Activated CD8-positive, alpha-beta T cell treated with anti-CD3 and anti-CD28 coated beads for 36 hours (primary cell): ENCODE measurements around the gene KAZN. TPM values are rescaled to one million over a fixed set of nuclear protein-coding genes. Genes with fewer than 3 reads are reported as not detected.
"Not testable (repeated sequence)": the region's sequence is repeated elsewhere in the genome, so short reads cannot be mapped to it uniquely, and the experiment has no call there.

Source experiments
- ATAC-seq: fragments of 200-7000 bp; cut with Tn5 transposase; one replicate; pipeline ENCODE4 v1.10.0; 2021; ENCODE audit warnings: mild to moderate bottlenecking, moderate library complexity
- CTCF ChIA-PET: fragments of 350-600 bp; sonication (Branson Sonifier 250); formaldehyde crosslinking; loops from one replicate; lab custom pipeline; 2021; ENCODE audit warnings: antibody characterized with exemption; lab: Charles Lee
- POLR2A ChIA-PET: fragments of 350-600 bp; sonication (Branson Sonifier 250); formaldehyde crosslinking; loops from one replicate; lab custom pipeline; 2021; ENCODE audit warnings: antibody characterized with exemption; lab: Charles Lee
- DNase-seq: peaks from one replicate; pipeline ENCODE4 v3.0.0-alpha.2; 2020
- H3K27ac Mint-ChIP-seq: one replicate; pipeline ENCODE4 v1.8.0; 2021; ENCODE audit warnings: mild to moderate bottlenecking, mixed read lengths
- H3K27me3 Mint-ChIP-seq: one replicate; pipeline ENCODE4 v1.8.0; 2021; ENCODE audit warnings: mixed read lengths
- H3K36me3 Mint-ChIP-seq: one replicate; pipeline ENCODE4 v1.8.0; 2021; ENCODE audit warnings: low read depth, mixed read lengths
- H3K4me1 Mint-ChIP-seq: one replicate; pipeline ENCODE4 v1.8.0; 2021; ENCODE audit warnings: low read depth, mixed read lengths
- H3K4me3 Mint-ChIP-seq: one replicate; pipeline ENCODE4 v1.8.0; 2021; ENCODE audit warnings: mild to moderate bottlenecking, moderate library complexity, mixed read lengths
- H3K9me3 Mint-ChIP-seq: one replicate; pipeline ENCODE4 v1.8.0; 2021; ENCODE audit warnings: mixed read lengths
- intact Hi-C: fragments of 100-400 bp; cut with micrococcal nuclease; formaldehyde crosslinking; loops from one replicate; pipeline ENCODE4 v1.10.0; 2022
- total RNA-seq, 2 experiments: library from RNA; stranded (reverse); gene quantifications; one replicate each; pipeline ENCODE4 v1.2.3, GENCODE V29; 2021
- TF ChIP-seq, protein P1 (sequence below): fragments of 200-600 bp; IDR thresholded peaks from one replicate; pipeline ENCODE4 v1.8.0; 2022; ENCODE audit warnings: antibody characterized with exemption, mild to moderate bottlenecking

Gene KAZN
- total RNA-seq, 2 experiments from 2014 or later: 1.7 to 1.9 TPM

DNA sequence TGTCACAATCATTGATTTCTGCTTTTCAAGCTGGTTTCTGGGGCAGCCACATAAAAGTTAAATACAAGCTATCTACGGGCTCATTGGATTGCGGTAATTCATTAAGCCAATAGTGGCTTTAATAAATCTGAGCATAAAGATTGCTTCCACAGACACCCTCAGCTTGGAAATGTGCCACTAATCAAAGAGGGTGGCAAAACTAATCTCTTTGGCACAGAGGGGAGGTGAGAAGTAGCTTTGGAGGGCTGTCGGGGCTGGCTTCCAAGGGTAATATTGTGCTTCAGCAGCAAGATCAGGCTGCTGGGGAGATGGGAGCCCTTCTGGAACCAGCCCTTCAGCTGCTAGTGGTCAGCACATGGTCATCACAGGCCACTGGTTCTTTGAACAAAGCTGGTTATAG is 21.2 kb upstream of the KAZN start:
- DNase-seq (no peak), ATAC-seq (no peak)
- ChIA-PET POLR2A (no interaction called here), CTCF (no interaction called here)
- Mint-ChIP-seq H3K36me3 (no peaks in the 10 kb centered on the region), H3K4me3 (no peak overlapping the region), H3K9me3 (peaks cover 3% of the 10 kb centered on the region), H3K27ac (no peak overlapping the region), H3K4me1 (no peaks in the 10 kb centered on the region), H3K27me3 (peaks cover 3% of the 10 kb centered on the region)
- TF ChIP-seq, protein P1, sequence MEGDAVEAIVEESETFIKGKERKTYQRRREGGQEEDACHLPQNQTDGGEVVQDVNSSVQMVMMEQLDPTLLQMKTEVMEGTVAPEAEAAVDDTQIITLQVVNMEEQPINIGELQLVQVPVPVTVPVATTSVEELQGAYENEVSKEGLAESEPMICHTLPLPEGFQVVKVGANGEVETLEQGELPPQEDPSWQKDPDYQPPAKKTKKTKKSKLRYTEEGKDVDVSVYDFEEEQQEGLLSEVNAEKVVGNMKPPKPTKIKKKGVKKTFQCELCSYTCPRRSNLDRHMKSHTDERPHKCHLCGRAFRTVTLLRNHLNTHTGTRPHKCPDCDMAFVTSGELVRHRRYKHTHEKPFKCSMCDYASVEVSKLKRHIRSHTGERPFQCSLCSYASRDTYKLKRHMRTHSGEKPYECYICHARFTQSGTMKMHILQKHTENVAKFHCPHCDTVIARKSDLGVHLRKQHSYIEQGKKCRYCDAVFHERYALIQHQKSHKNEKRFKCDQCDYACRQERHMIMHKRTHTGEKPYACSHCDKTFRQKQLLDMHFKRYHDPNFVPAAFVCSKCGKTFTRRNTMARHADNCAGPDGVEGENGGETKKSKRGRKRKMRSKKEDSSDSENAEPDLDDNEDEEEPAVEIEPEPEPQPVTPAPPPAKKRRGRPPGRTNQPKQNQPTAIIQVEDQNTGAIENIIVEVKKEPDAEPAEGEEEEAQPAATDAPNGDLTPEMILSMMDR: no peak
- intact Hi-C loops: no loop called here

DNA sequence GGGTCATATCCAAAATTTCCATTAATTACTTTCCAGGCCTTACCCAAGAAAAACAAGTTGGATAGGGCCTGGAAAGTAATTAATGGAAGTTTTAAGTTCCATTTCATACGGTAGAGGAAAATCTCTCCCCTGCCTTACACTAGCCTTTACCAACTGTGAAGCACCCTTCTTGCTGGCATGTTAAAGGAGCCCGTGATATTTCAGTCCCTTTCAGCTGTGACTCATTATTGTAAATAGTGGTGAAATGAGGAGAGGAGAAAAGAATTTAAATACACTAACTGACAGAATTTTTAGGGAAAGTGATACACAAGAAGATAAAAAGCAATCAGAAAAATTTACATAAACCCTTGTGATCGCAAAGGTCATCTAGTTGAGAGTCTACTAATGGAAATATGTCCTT is 20.3 kb upstream of the KAZN start:
- POLR2A ChIA-PET: no interaction called here
- intact Hi-C loops: no loop called here

GRCh38 chr1:14580295-14580694 is 18.2 kb upstream of the KAZN start:
- intact Hi-C loops, H3K9me3 Mint-ChIP-seq, H3K27me3 Mint-ChIP-seq, DNase-seq, H3K36me3 Mint-ChIP-seq, H3K27ac Mint-ChIP-seq, ATAC-seq, H3K4me1 Mint-ChIP-seq, H3K4me3 Mint-ChIP-seq, CTCF ChIA-PET, POLR2A ChIA-PET: not testable (repeated sequence)

More for the DNA sequence above, 20.3 kb upstream of the KAZN start:
- DNase-seq (no peak), ATAC-seq (no peak)
- no peaks in the 10 kb centered on the region for H3K4me1 Mint-ChIP-seq
- H3K4me3 Mint-ChIP-seq: no peak overlapping the region
- H3K27ac Mint-ChIP-seq: no peak overlapping the region
- H3K36me3 Mint-ChIP-seq: no peaks in the 10 kb centered on the region
- H3K9me3 Mint-ChIP-seq: peaks cover 3% of the 10 kb centered on the region
- TF ChIP-seq, protein P1: no peak
- peaks cover 3% of the 10 kb centered on the region for H3K27me3 Mint-ChIP-seq
- CTCF ChIA-PET: no interaction called here

GRCh38 chr1:14580986-14581385 is 17.5 kb upstream of the KAZN start:
- Mint-ChIP-seq H3K9me3 (peaks cover 3% of the 10 kb centered on the region), H3K4me3 (no peak overlapping the region), H3K4me1 (no peaks in the 10 kb centered on the region), H3K27me3 (peaks cover 8% of the 10 kb centered on the region), H3K36me3 (no peaks in the 10 kb centered on the region), H3K27ac (no peak overlapping the region)
- TF ChIP-seq, protein P1: no peak
- intact Hi-C loops: no loop called here
- POLR2A ChIA-PET: no interaction called here
- CTCF ChIA-PET: no interaction called here
- no peak for ATAC-seq
- DNase-seq: no peak

DNA sequence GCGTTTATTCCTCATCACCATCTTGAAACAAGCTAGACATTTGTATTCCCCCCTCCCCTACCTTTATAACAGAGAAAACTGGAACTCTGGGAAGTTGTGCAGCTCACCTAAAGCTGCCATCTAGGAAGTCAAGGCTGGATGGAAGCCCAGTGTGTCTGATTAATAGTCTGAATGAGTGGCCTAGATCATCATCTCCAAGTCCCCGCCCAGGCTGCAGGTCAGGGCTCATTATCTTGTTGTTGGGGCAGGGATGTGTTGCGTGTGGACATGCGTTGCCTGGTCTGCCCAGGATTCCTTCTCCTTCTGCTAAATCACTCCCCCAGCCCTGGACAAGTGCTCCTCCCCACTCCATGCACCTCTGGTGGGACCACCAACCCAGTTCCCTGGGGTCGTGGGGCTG is 14.7 kb upstream of the KAZN start:
- TF ChIP-seq, protein P1: no peak
- DNase-seq (no peak), ATAC-seq (no peak)
- POLR2A ChIA-PET: interaction anchor here (0.5 kb wide), 1 partner anchor 1340 kb away, joined by 3 read pairs; no protein-coding TSS in a partner anchor
- peaks cover 9% of the 10 kb centered on the region for H3K27me3 Mint-ChIP-seq
- CTCF ChIA-PET: no interaction called here
- H3K36me3 Mint-ChIP-seq: no peaks in the 10 kb centered on the region
- H3K4me1 Mint-ChIP-seq: no peaks in the 10 kb centered on the region
- H3K4me3 Mint-ChIP-seq: no peak overlapping the region
- intact Hi-C loops: no loop called here
- no peak overlapping the region for H3K27ac Mint-ChIP-seq
- peaks cover 3% of the 10 kb centered on the region for H3K9me3 Mint-ChIP-seq

DNA sequence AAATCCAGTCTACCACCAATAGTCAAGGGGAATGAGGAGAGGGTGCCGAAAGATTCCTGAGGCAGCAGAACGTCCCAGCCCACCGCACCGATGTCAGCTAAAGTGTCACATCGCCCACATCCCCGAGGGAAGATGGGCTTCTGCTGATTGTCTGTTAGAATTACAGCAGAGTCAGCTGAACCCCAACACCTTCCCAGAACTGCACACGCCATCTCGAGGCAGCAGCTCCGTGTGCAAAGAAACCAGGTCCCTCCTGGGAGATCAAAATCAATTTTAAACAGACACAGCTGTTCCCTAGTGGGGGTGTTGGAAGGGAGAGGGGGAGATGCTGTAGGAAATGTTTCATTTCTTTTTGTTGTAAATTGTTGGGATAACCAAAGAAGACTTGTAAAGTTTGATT is 12.8 kb upstream of the KAZN start:
- H3K36me3 Mint-ChIP-seq: no peaks in the 10 kb centered on the region
- CTCF ChIA-PET: no interaction called here
- no peak overlapping the region for H3K4me3 Mint-ChIP-seq
- POLR2A ChIA-PET: no interaction called here
- H3K4me1 Mint-ChIP-seq: no peaks in the 10 kb centered on the region
- ATAC-seq (no peak), DNase-seq (no peak)
- TF ChIP-seq, protein P1: no peak
- H3K27me3 Mint-ChIP-seq: peaks cover 11% of the 10 kb centered on the region
- peaks cover 3% of the 10 kb centered on the region for H3K9me3 Mint-ChIP-seq
- no peak overlapping the region for H3K27ac Mint-ChIP-seq
- intact Hi-C loops: no loop called here
